CD4-positive, alpha-beta T cell treated with Interleukin-10 for 1 hour (primary cell): Measurements from ENCODE around the gene ADGRA1.
"Not testable (repeated sequence)": the region's sequence is repeated elsewhere in the genome, so short reads cannot be mapped to it uniquely, and the experiment has no call there.

Experiments
- DNase-seq: peaks from one replicate; pipeline ENCODE4 v3.0.0-alpha.2; 2020

ADGRA1 gene

GRCh38 chr10:133166504-133166827, 78.7 kb downstream of the ADGRA1 start:
- no peak for DNase-seq

- DNase-seq, result no peak
Observed at GRCh38 chr10:133166828-133167692, 79.3 kb downstream of the ADGRA1 start.

GRCh38 chr10:133167693-133168616, 80.2 kb downstream of the ADGRA1 start:
- DNase-seq, result no peak

- no peak for DNase-seq
Observed at GRCh38 chr10:133168617-133169031, 80.9 kb downstream of the ADGRA1 start.

DNA sequence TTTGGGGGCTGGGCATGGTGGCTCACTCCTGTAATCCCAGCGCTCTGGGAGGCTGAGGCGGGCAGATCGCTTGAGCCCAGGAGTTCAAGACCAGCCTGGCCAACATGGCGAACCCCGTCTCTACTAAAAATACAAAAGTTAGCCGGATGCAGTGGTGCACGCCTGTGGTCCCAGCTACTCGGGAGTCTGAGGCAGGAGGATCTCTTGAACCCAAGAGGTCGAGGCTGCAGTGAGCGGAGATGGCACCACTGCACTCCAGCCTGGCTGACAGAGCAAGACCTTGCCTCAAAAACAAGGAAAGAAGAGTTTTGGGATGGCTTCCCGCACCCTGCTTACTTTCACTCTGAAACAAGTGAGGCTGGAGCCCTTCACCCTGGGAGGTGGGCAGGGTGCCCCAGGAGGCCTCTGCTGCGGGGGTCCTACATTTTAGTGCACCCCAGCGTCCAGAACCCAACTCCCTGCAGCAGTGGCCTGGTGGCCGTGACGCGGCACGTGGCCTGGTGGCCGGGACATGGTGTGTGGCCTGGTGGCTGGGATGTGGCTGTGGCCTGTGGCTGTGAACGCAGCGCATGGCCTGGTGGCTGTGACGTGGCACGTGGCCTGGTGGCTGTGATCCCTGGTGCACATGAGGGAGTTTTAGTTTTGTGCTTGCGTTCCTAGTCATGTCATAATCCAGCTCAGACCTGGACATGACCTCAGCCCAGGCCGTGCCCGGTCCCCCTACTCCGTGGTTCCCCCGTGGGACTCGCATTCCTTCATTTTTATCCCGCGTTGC, 81.6 kb downstream of the ADGRA1 start:
- DNase-seq, result no peak

- DNase-seq, result no peak
Observed at GRCh38 chr10:133170092-133170491, 82.4 kb downstream of the ADGRA1 start.

- DNase-seq, result peak; percentile 7
Observed at GRCh38 chr10:133173860-133174640, 86.3 kb downstream of the ADGRA1 start.

GRCh38 chr10:133174689-133175263, 87.1 kb downstream of the ADGRA1 start:
- no peak for DNase-seq

DNA sequence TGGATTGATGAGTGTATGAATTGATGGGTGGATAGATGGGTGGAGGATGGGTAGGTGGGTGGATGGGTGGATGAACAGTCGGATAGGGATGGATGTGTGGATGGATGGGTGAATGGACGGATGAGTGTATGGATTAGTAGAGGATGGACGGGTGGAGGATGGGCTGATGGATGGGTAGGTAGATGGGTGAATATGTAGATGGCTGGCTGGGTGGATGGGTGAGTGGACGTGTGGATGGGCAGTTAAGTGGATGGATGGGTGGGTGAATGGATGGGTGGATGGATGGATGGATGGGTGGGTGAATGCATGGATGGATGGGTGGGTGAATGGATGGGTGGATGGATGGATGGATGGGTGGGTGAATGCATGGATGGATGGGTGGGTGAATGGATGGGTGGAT, 87.9 kb downstream of the ADGRA1 start:
- DNase-seq, result not testable (repeated sequence)

DNA sequence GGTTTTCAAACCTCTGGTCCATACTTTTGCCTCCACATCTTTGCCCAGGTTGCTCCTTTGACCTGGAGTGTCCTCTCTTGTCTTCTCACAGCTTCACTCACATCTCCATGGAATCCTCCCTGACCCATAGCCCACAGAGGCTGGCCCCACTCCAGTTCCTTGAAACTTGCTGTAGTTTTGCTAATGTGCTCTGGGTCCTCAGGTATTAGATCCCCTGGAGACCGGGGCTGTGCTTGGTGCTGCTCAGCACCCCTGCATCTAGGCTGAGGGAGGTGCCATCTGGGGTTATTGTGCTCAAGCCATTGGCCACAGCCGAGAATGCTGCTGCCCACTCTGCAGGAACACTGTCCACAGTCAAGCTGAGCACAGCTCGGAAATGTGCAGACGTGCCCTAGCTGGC, 88.8 kb downstream of the ADGRA1 start:
- no peak for DNase-seq

- DNase-seq, result no peak
Observed at GRCh38 chr10:133177380-133178157, 89.8 kb downstream of the ADGRA1 start.

DNA sequence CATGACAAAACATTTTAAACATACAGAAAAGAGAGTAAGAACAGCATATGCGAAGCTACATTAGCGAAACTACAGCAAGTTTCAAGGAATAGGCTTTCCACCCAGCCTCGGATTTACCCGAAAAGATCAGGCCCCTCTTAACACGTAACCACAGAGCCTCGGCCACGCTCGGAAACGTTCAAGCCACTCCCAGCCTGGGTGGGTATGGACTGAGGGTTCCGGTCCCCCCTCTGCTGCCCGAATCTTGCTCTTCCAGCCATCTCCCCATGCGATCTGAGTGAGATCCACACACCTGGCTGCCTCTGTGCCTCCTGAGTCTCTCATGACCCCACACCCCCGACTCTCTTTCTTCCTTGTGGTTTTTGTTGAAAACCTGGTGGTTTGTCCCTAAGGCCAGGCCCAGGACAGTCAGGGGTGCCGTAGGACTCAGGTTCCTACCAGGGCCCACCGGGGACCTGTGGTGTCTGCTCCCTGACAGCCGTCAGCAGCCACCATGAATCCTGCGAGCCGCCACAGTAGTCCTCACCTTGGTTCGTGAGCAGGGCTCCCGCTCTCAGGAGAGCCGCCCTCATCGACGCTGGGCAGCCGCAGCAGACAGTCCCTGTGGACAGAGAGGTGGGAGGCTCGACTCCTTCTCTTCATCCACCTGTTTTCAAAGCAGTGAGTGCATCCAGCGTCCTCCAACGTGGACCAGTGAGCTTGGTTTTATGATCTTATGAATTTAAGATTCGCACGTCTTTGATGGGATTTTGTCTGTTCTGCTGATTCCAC, 90.8 kb downstream of the ADGRA1 start:
- DNase-seq, result no peak

- DNase-seq, result no peak
Observed at GRCh38 chr10:133179128-133179520, 91.4 kb downstream of the ADGRA1 start.

DNA sequence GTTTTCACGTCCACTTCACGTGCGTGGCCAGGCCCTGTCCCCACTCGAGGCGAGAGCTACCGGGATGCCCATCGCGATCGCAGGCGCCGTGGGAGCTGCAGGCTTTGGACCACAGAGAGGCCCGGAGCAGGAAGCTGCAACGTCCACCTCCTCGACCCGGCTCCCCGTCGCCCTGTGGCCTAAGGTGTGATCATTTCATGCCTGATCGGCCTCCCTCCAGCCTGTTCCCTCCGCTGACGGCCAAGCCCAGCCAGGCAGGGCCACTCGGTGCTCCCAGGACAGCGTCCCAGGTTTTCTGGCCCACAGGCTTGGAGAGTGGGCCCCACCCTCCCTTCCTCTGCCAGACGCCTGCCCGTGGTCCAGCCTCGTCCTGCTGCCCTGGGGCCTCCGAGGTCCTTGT, 91.9 kb downstream of the ADGRA1 start:
- no peak for DNase-seq

DNA sequence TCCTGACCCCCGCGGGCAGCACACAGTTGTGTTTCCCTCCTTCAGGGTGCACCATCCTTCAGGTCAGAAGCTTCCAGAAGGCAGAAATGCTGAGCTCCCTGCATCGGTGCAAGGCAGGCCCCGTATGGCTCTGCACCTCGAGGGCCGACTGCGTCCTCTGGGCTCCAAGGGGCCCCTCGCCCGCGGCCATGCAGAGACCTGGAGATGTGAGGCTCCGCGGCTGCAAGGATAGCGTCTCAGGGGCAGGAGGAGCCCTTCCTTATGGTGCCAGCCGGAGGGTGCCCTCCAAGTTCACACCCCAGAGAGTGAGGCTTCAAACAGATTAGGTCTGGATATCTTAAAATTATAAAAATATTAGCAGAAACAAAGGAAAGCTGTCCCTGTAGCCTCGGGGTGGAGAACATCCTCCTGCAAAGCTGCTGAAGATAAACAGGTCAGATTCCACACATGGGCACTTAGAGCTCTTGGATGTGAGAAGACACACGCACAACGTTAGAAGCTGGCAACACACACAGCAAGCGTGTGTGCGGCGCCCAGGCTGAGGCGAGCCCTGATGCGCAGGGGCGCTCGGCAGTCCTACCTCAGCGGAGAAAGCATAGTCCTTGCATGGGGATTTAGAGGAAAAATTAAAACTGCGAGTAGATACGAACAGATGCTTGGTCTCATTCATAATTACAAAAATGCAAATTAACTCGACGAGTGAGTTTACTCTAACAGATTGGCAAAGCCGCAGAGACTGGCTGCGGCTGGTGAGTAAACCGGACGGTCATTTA, 92.7 kb downstream of the ADGRA1 start:
- DNase-seq, result no peak

GRCh38 chr10:133180965-133181639, 93.4 kb downstream of the ADGRA1 start:
- no peak for DNase-seq
